Sigmoid colon (tissue), 4 donors: ENCODE data around the gene ZNF2.

Experiments used
- CTCF ChIP-seq, 4 experiments: fragments of 450-650 bp in 3 of 4; fragments of 200-600 bp in 1 of 4; IDR thresholded peaks; one replicate each; pipeline ENCODE4 v1.5.1; 2016 to 2019; ENCODE audit warnings: antibody characterized with exemption in 4 of 4, mild to moderate bottlenecking in 3 of 4, moderate library complexity in 2 of 4
- EP300 ChIP-seq, 4 donors: sonication (generic); formaldehyde crosslinking; IDR thresholded peaks; one replicate each; pipeline ENCODE4 v1.6.1; 2017; ENCODE audit warnings: antibody characterized with exemption in 4 of 4
- POLR2A ChIP-seq, 2 donors: fragments of 450-650 bp; IDR thresholded peaks; one replicate each; pipeline ENCODE4 v1.6.1; 2016; ENCODE audit warnings: antibody characterized with exemption in 2 of 2, mild to moderate bottlenecking in 2 of 2, moderate library complexity in 2 of 2
- POLR2AphosphoS5 ChIP-seq, 4 donors: sonication (generic); formaldehyde crosslinking; IDR thresholded peaks; one replicate each; pipeline ENCODE4 v1.6.1; 2017; ENCODE audit warnings: antibody characterized with exemption in 4 of 4

- TF ChIP-seq CTCF (IDR thresholded peaks at IDR 0.05): no peak
- no peak for TF ChIP-seq POLR2AphosphoS5 (IDR thresholded peaks at IDR 0.05)
- TF ChIP-seq POLR2A (IDR thresholded peaks at IDR 0.05): no peak
- TF ChIP-seq EP300 (IDR thresholded peaks at IDR 0.05): no peak
Measured at GRCh38 chr2:95203911-95204310, 38.3 kb downstream of the ZNF2 start.
